Transverse colon (tissue), 4 donors: ENCODE results near the gene ADGRB2.

Experiments
- CTCF ChIP-seq, 5 experiments: fragments of 200-600 bp in 3 of 5; fragments of 450-650 bp in 2 of 5; sonication (generic) in 3 of 5; IDR thresholded peaks; 1 replicate in 2 of 5; 2 replicates in 3 of 5; pipeline ENCODE4 v1.5.1; 2016 to 2017; ENCODE audit warnings: antibody characterized with exemption in 5 of 5, inconsistent platforms in 3 of 5, mild to moderate bottlenecking in 2 of 5, moderate library complexity in 1 of 5
- EP300 ChIP-seq: sonication (generic); formaldehyde crosslinking; IDR thresholded peaks from one replicate; pipeline ENCODE4 v1.6.1; 2017; ENCODE audit warnings: antibody characterized with exemption, low read depth
- POLR2A ChIP-seq: fragments of 450-650 bp; IDR thresholded peaks from one replicate; pipeline ENCODE4 v1.6.1; 2016; ENCODE audit warnings: antibody characterized with exemption, mild to moderate bottlenecking, moderate library complexity
- POLR2AphosphoS5 ChIP-seq, 3 donors: sonication (generic); formaldehyde crosslinking; IDR thresholded peaks; one replicate each; pipeline ENCODE4 v1.6.1; 2016; ENCODE audit warnings: antibody characterized with exemption in 3 of 3

GRCh38 chr1:31689854-31690253 is 74.3 kb downstream of the ADGRB2 start:
- TF ChIP-seq CTCF (IDR thresholded peaks at IDR 0.05) (no peak), POLR2A (no peak), EP300 (no peak), POLR2AphosphoS5 (IDR thresholded peaks at IDR 0.05) (no peak)
